ENCODE data around the gene DOCK1.

DOCK1 gene

DNA sequence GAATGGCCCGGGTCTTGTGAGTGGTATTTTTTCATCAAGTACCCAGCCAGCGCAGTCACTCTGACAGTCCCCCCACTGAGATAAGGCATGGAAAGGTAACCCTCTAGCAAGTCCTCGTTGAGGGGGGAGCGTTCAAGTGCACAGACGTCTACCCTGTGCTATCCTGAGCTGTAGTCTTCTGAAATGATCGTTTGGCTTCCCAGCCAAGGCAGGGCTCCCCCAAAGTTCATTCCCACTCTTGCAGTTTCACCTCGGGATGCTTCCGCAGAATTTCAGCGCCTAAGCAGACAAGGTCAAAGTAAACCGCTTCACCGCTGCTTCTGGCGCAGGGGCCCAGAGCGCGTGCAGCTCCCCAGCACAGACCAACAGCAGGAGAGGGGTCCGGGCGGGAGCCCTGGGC lies 289.4 kb downstream of the DOCK1 start:
- DNase-seq (ENCODE audit: low read depth), result no peak
- TF ChIP-seq, protein P1, sequence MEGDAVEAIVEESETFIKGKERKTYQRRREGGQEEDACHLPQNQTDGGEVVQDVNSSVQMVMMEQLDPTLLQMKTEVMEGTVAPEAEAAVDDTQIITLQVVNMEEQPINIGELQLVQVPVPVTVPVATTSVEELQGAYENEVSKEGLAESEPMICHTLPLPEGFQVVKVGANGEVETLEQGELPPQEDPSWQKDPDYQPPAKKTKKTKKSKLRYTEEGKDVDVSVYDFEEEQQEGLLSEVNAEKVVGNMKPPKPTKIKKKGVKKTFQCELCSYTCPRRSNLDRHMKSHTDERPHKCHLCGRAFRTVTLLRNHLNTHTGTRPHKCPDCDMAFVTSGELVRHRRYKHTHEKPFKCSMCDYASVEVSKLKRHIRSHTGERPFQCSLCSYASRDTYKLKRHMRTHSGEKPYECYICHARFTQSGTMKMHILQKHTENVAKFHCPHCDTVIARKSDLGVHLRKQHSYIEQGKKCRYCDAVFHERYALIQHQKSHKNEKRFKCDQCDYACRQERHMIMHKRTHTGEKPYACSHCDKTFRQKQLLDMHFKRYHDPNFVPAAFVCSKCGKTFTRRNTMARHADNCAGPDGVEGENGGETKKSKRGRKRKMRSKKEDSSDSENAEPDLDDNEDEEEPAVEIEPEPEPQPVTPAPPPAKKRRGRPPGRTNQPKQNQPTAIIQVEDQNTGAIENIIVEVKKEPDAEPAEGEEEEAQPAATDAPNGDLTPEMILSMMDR (conservative IDR thresholded peaks at IDR 0.05; ENCODE audit: low read depth, low read length), result no peak
- peak overlapping the region; percentile 36 for H3K4me3 ChIP-seq (ENCODE audit: low read length)

DNA sequence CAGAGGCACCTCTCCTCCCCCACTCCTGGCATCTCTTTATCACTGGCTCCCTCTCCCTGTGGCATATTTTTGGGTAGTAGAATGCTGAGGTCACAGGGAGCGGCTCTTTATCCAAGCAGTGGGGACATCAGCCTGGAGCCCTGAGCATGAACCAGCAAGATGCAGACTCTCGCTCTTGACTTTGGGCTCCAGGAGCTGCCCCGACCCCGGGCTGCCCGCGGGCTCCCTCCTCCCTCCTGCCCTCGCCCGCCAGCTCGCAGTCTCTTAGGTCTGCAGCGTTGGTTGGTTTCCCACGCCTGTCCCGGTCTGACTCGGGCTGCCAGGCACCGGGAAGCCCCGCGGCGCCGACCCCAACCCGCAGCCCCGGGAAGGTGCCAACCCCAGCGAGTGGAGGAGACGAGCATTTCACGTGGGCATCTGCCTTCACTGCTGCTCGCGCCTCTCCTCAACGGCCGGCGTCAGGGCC lies 289.8 kb downstream of the DOCK1 start:
- H3K4me3 ChIP-seq (ENCODE audit: low read length), result peak overlapping the region; percentile 36
- DNase-seq (ENCODE audit: low read depth), result no peak
- TF ChIP-seq, protein P1 (conservative IDR thresholded peaks at IDR 0.05; ENCODE audit: low read depth, low read length), result no peak

DNA sequence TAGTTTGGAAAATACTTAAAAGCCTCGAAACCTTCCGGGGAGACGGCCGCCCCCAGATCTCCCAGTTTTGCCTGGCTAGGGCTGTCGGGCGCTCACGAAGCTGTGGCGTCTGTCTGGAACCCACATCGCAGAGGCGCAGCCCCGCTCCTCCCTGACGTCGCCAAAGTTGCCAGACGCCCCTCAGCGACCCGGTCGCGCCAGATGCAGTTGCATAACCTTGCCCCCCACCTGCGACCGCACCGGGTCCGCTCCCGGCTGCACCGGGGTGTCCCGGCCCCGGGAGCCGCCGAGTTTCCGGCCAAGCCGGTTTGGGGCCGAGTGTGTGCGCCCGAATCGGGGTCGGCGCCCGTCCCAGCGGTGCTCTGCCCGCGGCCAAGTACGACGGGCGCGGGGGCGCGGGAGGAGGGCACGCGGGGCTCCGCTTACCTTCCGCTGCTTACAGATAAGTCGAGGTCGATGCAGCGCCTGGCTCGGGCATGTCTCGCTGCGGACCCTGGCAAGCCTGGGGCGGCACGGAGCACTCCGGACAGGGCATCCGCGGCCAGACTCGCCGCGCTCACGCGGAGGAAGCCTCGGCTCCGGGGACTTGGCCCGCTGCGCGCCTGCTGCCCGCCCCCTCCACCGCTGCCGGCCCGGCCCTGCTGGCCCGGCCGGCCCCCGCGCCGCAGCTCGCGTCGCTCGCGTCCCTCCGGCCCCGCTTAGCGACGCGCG lies 290.5 kb downstream of the DOCK1 start:
- peak overlapping the region; percentile 36 for H3K4me3 ChIP-seq (ENCODE audit: low read length)
- TF ChIP-seq, protein P1 (conservative IDR thresholded peaks at IDR 0.05; ENCODE audit: low read depth, low read length), result no peak
- no peak for DNase-seq (ENCODE audit: low read depth)

DNA sequence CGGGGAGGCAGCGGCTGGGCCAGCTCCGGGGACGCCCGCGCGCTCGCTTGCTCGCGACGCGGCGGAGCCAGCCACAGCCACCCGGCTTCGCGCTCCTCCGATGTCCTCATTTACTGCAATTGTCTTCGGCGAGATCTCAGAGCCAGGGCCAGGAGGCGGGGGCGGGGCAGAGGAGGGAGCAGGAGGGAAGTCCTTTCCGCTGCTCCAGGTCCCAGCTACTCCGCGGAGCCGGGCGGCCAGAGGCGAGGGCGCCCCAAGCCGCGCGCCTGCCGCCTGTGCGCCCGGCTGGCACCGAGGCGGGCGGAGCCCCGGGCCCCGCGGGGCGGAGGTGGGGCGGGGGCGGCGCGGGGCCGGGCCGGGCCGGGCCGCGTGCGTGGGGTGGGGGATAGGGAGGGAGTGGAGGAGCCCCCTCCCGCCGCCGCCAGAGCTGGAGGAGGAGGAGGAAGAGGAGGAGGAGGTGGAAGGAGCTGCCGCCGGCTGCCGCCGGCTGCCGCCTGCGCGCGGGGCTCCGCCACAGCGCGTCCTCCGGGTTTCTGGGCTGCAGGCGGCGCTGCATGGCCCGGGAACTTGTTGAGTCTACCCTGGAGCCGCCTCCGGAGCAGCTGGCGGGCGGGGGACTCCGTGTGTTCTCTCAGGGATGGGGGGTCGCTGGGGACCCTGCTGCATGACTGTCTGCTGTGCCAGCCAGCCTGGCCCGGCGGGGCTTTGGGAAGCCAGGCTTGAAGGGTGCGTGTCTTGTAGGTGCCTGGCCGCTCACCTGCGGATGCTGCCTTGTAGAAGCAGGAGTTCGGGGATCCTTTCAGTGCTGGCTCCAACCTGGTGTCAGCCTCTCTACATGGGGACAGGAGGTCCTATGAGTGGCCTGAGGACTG lies 291.3 kb downstream of the DOCK1 start, which contains the start of gene INSYN2A:
Gene INSYN2A (minus strand): TSS at position 310 of the 872 bp plus-strand sequence. CDS start 20,196 bp downstream, outside the sequence.
- DNase-seq (ENCODE audit: low read depth), result no peak
- TF ChIP-seq, protein P1 (conservative IDR thresholded peaks at IDR 0.05; ENCODE audit: low read depth, low read length), result peak; percentile 42
- H3K4me3 ChIP-seq (ENCODE audit: low read length), result peak within 1 kb of the TSS; percentile 46

DNA sequence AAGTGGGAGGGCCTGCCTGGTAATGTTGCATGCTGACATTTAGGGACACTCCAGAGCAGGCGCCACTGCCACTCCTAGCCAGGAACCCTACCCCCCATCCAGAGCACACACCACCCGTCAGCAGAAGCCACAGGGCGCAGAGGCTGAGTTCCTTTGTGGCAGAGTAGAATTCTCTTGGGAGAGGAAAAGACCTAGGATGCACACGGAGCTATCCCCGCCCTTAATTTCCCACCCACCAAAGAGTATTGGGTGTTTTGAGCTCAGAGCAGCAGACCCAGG lies 291.9 kb downstream of the DOCK1 start:
- TF ChIP-seq, protein P1 (conservative IDR thresholded peaks at IDR 0.05; ENCODE audit: low read depth, low read length), result no peak
- H3K4me3 ChIP-seq (ENCODE audit: low read length), result peak overlapping the region; percentile 46
- DNase-seq (ENCODE audit: low read depth), result no peak

DNA sequence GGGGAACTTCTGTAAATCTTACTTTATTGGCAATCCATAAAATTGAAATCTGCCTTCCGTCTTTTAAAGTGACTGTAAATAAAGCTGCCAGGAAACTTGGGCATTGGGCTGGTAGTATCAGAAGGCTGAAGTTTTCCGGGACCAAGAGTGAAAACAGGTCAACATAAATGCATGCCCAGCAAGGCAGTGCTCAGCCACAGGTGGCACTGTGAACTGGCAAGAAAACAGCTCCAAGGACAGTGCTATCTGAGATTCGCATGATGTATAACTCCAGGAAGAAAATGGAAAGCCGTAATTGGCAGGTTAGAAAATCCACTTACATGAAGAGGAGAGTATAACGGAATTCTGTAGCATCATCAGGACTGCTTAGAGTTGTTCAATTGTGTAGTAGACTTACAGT lies 293.1 kb downstream of the DOCK1 start:
- no peak for DNase-seq (ENCODE audit: low read depth)
- TF ChIP-seq, protein P1 (conservative IDR thresholded peaks at IDR 0.05; ENCODE audit: low read depth, low read length), result peak; percentile 40
- H3K4me3 ChIP-seq (ENCODE audit: low read length), result no peak overlapping the region

Data from retinal pigment epithelial cell (primary cell).